K562 (cell line): ENCODE measurements around the gene ZNF831. TPM values are rescaled to one million over a fixed set of nuclear protein-coding genes. Genes with fewer than 3 reads are reported as not detected.

Source experiments
- ATAC-seq: fragments of 200-7000 bp; cut with Tn5 transposase; 3 replicates; pipeline ENCODE4 v1.9.1; 2020; ENCODE audit warnings: moderate library complexity
- BruUV-seq: library from RNA; stranded (reverse); fragments of 400-500 nt; replicated peaks from 2 replicates; lab custom pipeline; 2021; lab: Mats Ljungman, UMichigan
- CTCF ChIA-PET: fragments of 300-600 bp; formaldehyde crosslinking; extraction: SDS; loops from one replicate; lab custom pipeline; 2021; ENCODE audit warnings: low intra/inter-chr PET ratio; lab: Yijun Ruan, JAX
- POLR2A ChIA-PET: fragments of 300-600, 350-650 bp; sonication (Branson Sonifier 250); formaldehyde crosslinking; extraction: SDS; loops from one replicate; lab custom pipeline; 2021; ENCODE audit warnings: antibody characterized with exemption, inconsistent platforms; lab: Yijun Ruan, JAX
- DNase-seq, 4 experiments: peaks; one replicate each; pipeline versions ENCODE4 v3.0.0 to v3.0.0-alpha.2; 2011 to 2018; ENCODE audit warnings: low spot score in 3 of 4, mixed read lengths in 3 of 4; ENCODE audit errors: extremely low read depth in 1 of 4
- FAIRE-seq: peaks from 2 replicates; lab custom pipeline; 2011; peaks lifted over from hg19 to GRCh38; lab: Jason Lieb, UNC
- H2AFZ ChIP-seq: 2 replicates; pipeline ENCODE4 v1.6.0; 2011; ENCODE audit warnings: low read depth, low read length, control low read depth, inconsistent platforms
- H3K27ac ChIP-seq: fragments of 200-600 bp; 3 replicates; pipeline ENCODE4 v1.8.0; 2011; ENCODE audit warnings: low read depth, mild to moderate bottlenecking, control low read depth, inconsistent platforms, low read length, moderate library complexity, mixed read lengths; ENCODE audit errors: extremely low read depth
- H3K27me3 ChIP-seq, 2 experiments: fragments of 300-600 bp in 1 of 2; 2 replicates in 1 of 2; 3 replicates in 1 of 2; pipeline versions ENCODE4 v1.6.0 to v1.8.0; 2011; ENCODE audit warnings: inconsistent platforms in 2 of 2, low read length in 2 of 2, mild to moderate bottlenecking in 1 of 2, mixed read lengths in 1 of 2, moderate library complexity in 1 of 2; ENCODE audit not compliant: control insufficient read depth in 2 of 2, insufficient read depth in 2 of 2
- H3K36me3 ChIP-seq: fragments of 300-600 bp; 3 replicates; pipeline ENCODE4 v1.8.0; 2011; ENCODE audit warnings: mild to moderate bottlenecking, low read length, inconsistent platforms; ENCODE audit not compliant: control insufficient read depth, insufficient read depth
- H3K4me1 ChIP-seq, 2 experiments: fragments of 200-600 bp in 1 of 2; replicated peaks in 1 of 2; 2 replicates in 1 of 2; 3 replicates in 1 of 2; pipeline versions ENCODE4 v1.5.1 to v1.8.0; 2011; ENCODE audit warnings: inconsistent platforms in 2 of 2, low read length in 2 of 2, mild to moderate bottlenecking in 1 of 2, mixed read lengths in 1 of 2, moderate library complexity in 1 of 2; ENCODE audit not compliant: control insufficient read depth in 2 of 2, insufficient read depth in 2 of 2
- H3K4me2 ChIP-seq: 2 replicates; pipeline ENCODE4 v1.6.1; 2011; ENCODE audit warnings: low read length, control low read depth, inconsistent platforms, mixed read lengths; ENCODE audit not compliant: insufficient read depth
- H3K4me3 ChIP-seq: fragments of 200-600 bp; sonication (generic), shearing (Covaris generic); 2 replicates; pipeline ENCODE4 v1.5.1; 2016; ENCODE audit warnings: control low read depth, inconsistent platforms
- H3K79me2 ChIP-seq: fragments of 200-600 bp; 3 replicates; pipeline ENCODE4 v1.8.0; 2011; ENCODE audit warnings: low read length, inconsistent platforms; ENCODE audit not compliant: control insufficient read depth, insufficient read depth
- H3K9ac ChIP-seq, 2 experiments: 2 replicates each; pipeline versions ENCODE4 v1.6.0 to v1.6.1; 2011; ENCODE audit warnings: low read depth in 2 of 2, low read length in 2 of 2, control low read depth in 1 of 2, inconsistent platforms in 1 of 2, mild to moderate bottlenecking in 1 of 2, mixed read lengths in 1 of 2; ENCODE audit not compliant: insufficient read depth in 1 of 2
- H3K9me1 ChIP-seq: one replicate; pipeline ENCODE4 v1.6.0; 2011; ENCODE audit warnings: inconsistent platforms, mild to moderate bottlenecking, low read length, moderate library complexity; ENCODE audit not compliant: control insufficient read depth, insufficient read depth
- H3K9me3 ChIP-seq: replicated peaks from 2 replicates; pipeline ENCODE4 v1.5.1; 2011; ENCODE audit warnings: low read depth, low read length, inconsistent platforms; ENCODE audit not compliant: control insufficient read depth, insufficient read depth
- H4K20me1 ChIP-seq: replicated peaks from 2 replicates; pipeline ENCODE4 v1.6.1; 2011; ENCODE audit warnings: low read length, inconsistent platforms, mixed read lengths; ENCODE audit not compliant: control insufficient read depth, insufficient read depth
- BRD4 ChIP-seq: fragments of 200-600 bp; sonication (generic); IDR thresholded peaks from 2 replicates; pipeline ENCODE4 v1.6.1; 2017; ENCODE audit warnings: inconsistent platforms
- FOSL1 ChIP-seq: fragments of 200-800 bp; sonication (Bioruptor generic); conservative IDR thresholded peaks from 2 replicates; pipeline ENCODE4 v1.6.1; 2016; ENCODE audit warnings: missing genetic modification characterization, missing compliant biosample characterization
- GMEB1 ChIP-seq: fragments of 250-450 bp; sonication (Bioruptor Pico); IDR thresholded peaks from 2 replicates; pipeline ENCODE4 v1.4.0; 2020; ENCODE audit warnings: mild to moderate bottlenecking
- HDAC2 ChIP-seq: fragments of 450-650 bp; IDR thresholded peaks from 2 replicates; pipeline ENCODE4 v1.6.1; 2016; ENCODE audit warnings: mild to moderate bottlenecking
- MBD2 ChIP-seq: sonication (generic); IDR thresholded peaks from 2 replicates; pipeline ENCODE4 v1.6.1; 2016; ENCODE audit warnings: low read depth, borderline replicate concordance
- NFXL1 ChIP-seq: fragments of 450-650 bp; formaldehyde crosslinking; IDR thresholded peaks from 2 replicates; pipeline ENCODE4 v1.4.0; 2021; ENCODE audit warnings: mild to moderate bottlenecking
- SAFB2 ChIP-seq: fragments of 200-400 bp; formaldehyde crosslinking; IDR thresholded peaks from 2 replicates; pipeline ENCODE4 v1.6.1; 2018; ENCODE audit warnings: borderline replicate concordance, low read length, low read depth, moderate library complexity; ENCODE audit not compliant: severe bottlenecking
- TEAD4 ChIP-seq, 2 experiments: sonication (generic) in 1 of 2; formaldehyde crosslinking in 1 of 2; IDR thresholded peaks; 2 replicates each; pipeline versions ENCODE4 v1.6.1 to v1.8.0; 2012 to 2022; ENCODE audit warnings: borderline replicate concordance in 1 of 2, inconsistent platforms in 1 of 2, low read length in 1 of 2, mild to moderate bottlenecking in 1 of 2, missing genetic modification reagents in 1 of 2
- THAP12 ChIP-seq: fragments of 250-450 bp; sonication (Bioruptor Pico); IDR thresholded peaks from 2 replicates; pipeline ENCODE4 v1.9.0; 2021; ENCODE audit warnings: mild to moderate bottlenecking, inconsistent platforms
- WGBS: fragments of 100-300 bp; shearing (Covaris generic); methylation state at CpG from one replicate; pipeline ENCODE4 v1.1.6; 2016; ENCODE audit warnings: low coverage, mixed read lengths; ENCODE audit not compliant: insufficient coverage; ENCODE audit errors: missing lambda C conversion rate; 5-methylcytosine and 5-hydroxymethylcytosine counted together
- in situ Hi-C: fragments of 300-500 bp; cut with MboI; formaldehyde crosslinking; loops from 4 replicates; pipeline ENCODE4 v1.15.0; 2018; ENCODE audit warnings: inconsistent platforms, mixed read lengths
- intact Hi-C: fragments of 100-400 bp; cut with micrococcal nuclease; formaldehyde crosslinking; loops from 2 replicates; pipeline ENCODE4 v1.14.2; 2022
- polyA plus RNA-seq, 8 experiments: library from polyadenylated mRNA; depleted of rRNA in 4 of 8; stranded (reverse) in 5 of 8; unstranded in 3 of 8; fragments of >200 nt; fragmentation: Nextera tagmentation in 2 of 8; fragmentation: Illumina TruSeq in 1 of 8; extraction: Ambion mirVana in 2 of 8; extraction: Trizol in 1 of 8; gene quantifications; 2 replicates each; pipeline versions ENCODE4 v1.2.1 to v1.2.3, GENCODE V29; 2011 to 2014; ENCODE audit warnings: inconsistent platforms in 1 of 8, missing spikeins in 1 of 8
- total RNA-seq, 7 experiments: library from RNA; depleted of rRNA in 6 of 7; stranded (reverse); fragments of >200 nt in 6 of 7; fragmentation: Illumina TruSeq in 2 of 7; extraction: Trizol in 2 of 7; gene quantifications; 2 replicates each; pipeline versions ENCODE4 v1.2.1 to v1.2.3, GENCODE V29; 2011 to 2021; ENCODE audit warnings: low replicate concordance in 1 of 7
- TF ChIP-seq, protein P1 (sequence below), 2 experiments: fragments of 450-650 bp in 1 of 2; sonication (generic) in 1 of 2; formaldehyde crosslinking; conservative IDR thresholded peaks; 2 replicates each; pipeline versions ENCODE4 v1.4.0 to v1.8.1; 2020 to 2022; ENCODE audit warnings: mild to moderate bottlenecking in 1 of 2, missing genetic modification reagents in 1 of 2
- TF ChIP-seq, protein P2 (sequence below): sonication (generic); formaldehyde crosslinking; IDR thresholded peaks from 2 replicates; pipeline ENCODE4 v1.8.0; 2022; ENCODE audit warnings: mild to moderate bottlenecking, missing genetic modification reagents, borderline replicate concordance

The ZNF831 gene
- total and polyA plus RNA-seq, 9 of the 15 experiments (the other 6 are each of a cell fraction or from before 2014, with no cell fraction given): not detected

DNA sequence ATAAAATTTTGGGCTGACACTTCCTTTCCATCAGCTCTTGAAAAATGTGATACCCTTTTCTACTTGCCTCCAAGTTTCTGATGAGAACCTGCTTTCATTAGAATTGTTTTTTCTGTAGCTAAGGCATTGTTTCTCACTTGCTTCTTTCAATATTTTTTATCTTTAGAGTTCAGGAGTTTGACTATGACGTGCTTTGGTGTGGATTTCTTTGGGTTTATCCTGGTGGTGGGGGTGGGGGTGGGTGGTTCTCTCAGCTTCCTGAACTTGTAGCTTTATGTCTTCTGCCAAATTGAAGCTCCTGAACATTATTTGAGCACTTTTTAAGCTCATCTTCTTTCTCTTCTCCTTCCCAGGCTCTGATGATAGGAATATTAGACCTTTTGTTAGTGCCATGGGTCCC lies 11.4 kb downstream of the ZNF831 start:
- intact Hi-C loops: no loop called here
- DNase-seq (no peak), ATAC-seq (no peak), FAIRE-seq (no peak)
- Histone ChIP-seq H3K4me3 (no peak overlapping the region), H3K27ac (no peak overlapping the region), H3K9me3 (no peaks in the 10 kb centered on the region), H3K4me1 (no peaks in the 10 kb centered on the region), H3K9me1 (no peaks in the 10 kb centered on the region), H2AFZ (no peak overlapping the region), H3K27me3 (peaks cover 6 to 16% of the 10 kb centered on the region in 2 experiments; a peak in 3 of 5 replicates), H3K9ac (no peak overlapping the region), H3K36me3 (no peaks in the 10 kb centered on the region), H3K79me2 (no peaks in the 10 kb centered on the region), H4K20me1 (no peaks in the 10 kb centered on the region), H3K4me2 (no peak overlapping the region)
- POLR2A ChIA-PET: no interaction called here
- WGBS: no CpG with 5 or more reads among the region's 1 CpG
- in situ Hi-C loops: no loop called here
- CTCF ChIA-PET: no interaction called here
- BruUV-seq: no TSS peak
- TF ChIP-seq SAFB2 (no peak), TEAD4 (IDR thresholded peaks at IDR 0.05; ENCODE audit: low read length) (no peak), TEAD4 (CRISPR knock-in tag; IDR thresholded peaks at IDR 0.05; ENCODE audit: borderline replicate concordance) (no peak), BRD4 (no peak), MBD2 (no peak), HDAC2 (no peak), NFXL1 (CRISPR knock-in tag) (no peak), GMEB1 (no peak), THAP12 (CRISPR knock-in tag) (no peak), FOSL1 (tag) (no peak)
- TF ChIP-seq, protein P1, sequence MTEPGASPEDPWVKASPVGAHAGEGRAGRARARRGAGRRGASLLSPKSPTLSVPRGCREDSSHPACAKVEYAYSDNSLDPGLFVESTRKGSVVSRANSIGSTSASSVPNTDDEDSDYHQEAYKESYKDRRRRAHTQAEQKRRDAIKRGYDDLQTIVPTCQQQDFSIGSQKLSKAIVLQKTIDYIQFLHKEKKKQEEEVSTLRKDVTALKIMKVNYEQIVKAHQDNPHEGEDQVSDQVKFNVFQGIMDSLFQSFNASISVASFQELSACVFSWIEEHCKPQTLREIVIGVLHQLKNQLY (CRISPR knock-in tag; conservative IDR thresholded peaks at IDR 0.05): no peak
- TF ChIP-seq, protein P2, sequence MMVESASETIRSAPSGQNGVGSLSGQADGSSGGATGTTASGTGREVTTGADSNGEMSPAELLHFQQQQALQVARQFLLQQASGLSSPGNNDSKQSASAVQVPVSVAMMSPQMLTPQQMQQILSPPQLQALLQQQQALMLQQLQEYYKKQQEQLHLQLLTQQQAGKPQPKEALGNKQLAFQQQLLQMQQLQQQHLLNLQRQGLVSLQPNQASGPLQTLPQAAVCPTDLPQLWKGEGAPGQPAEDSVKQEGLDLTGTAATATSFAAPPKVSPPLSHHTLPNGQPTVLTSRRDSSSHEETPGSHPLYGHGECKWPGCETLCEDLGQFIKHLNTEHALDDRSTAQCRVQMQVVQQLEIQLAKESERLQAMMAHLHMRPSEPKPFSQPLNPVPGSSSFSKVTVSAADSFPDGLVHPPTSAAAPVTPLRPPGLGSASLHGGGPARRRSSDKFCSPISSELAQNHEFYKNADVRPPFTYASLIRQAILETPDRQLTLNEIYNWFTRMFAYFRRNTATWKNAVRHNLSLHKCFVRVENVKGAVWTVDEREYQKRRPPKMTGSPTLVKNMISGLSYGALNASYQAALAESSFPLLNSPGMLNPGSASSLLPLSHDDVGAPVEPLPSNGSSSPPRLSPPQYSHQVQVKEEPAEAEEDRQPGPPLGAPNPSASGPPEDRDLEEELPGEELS (CRISPR knock-in tag): no peak
